Measurements from ENCODE around the gene SRPK3.

The SRPK3 gene

DNA sequence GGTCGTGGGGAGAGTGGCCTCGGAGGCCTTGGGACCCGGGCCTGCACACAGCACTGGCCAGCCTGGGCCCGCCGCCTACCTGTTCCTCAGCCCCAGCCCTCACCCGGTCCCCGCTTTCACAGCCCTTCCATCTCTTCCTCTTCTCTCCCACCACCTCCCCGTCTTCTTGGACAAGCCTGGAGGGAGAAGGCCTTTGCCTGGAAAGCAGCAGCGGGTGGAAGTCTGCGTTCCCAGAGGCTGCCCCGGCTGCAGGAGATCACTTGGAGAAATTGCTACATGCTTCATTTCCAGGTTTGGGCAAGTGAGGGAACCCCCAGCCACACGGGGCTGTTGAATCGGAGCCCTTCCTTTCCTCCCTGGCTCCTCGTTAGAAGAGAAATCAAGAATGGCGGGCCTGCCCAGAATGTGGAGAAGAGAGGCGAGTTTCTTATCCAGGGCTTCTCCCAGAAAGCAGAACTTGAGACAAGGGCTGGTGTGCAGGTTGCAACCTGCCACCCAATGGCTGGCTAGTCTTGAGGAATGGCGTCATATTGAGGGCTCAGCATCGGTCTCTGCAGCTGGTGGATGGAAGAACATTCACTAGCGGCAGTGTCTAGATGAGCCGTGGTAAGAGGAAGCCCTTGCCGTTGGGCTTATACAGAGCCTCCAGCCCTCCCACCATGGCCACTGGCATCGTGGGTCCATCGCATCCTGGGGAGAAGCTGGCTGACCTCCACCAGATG is 50.7 kb downstream of the SRPK3 start:
- DNase-seq (ENCODE audit: low read depth) = no peak

DNA sequence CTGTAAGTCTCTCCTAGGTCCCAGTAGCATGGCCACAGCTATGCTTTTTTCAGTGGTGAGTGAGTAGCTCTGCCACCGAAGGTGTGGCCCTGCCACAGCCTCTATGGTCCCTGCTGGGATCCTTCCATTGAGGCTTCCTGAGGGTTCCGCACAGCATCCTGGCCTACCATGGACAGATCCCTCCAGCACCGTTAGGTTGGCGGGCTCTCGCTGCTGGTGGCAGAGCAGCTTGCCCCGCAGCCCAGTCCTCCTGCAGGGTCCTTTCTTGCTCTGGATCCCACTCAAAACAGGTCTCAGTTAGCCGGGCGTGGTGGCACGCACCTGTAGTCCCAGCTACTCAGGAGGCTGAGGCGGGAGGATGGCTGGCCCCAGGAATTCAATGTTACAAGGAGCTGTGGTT is 51.9 kb downstream of the SRPK3 start:
- DNase-seq (ENCODE audit: low read depth) = no peak

All from stimulated activated CD8-positive, alpha-beta memory T cell treated with anti-CD3 and anti-CD28 coated beads, Interleukin-12 subunit alpha, Interleukin-12 subunit beta, amount 100 ng/mL, for 4 hours (primary cell).